ENCODE results near the gene RAB3A.

Gene RAB3A

DNA sequence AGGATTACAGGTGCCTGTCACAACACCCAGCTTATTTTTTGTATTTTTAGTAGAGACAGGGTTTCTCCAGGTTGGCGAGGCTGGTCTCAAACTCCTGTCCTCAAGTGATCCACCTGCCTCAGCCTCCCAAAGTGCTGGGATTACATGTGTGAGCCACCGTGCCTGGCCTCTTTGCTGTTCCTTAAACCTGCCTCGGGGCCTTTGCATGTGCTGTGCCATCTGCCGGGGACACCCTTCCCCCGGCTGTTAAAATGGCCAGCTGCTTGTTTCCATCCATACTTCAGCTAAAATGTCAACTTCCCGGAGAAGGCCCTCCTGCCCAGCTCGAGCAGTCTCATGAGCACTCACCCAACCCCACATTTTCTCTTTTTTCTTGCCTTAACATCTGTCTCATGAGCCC is 41.5 kb upstream of the RAB3A start:
- Histone ChIP-seq H3K4me1 (no peaks in the 10 kb centered on the region), H3K4me3 (ENCODE audit: low read depth, low read length) (no peak overlapping the region), H3K36me3 (no peaks in the 10 kb centered on the region), H3K9me3 (no peaks in the 10 kb centered on the region), H3K27me3 (no peaks in the 10 kb centered on the region)
- TF ChIP-seq, protein P1, sequence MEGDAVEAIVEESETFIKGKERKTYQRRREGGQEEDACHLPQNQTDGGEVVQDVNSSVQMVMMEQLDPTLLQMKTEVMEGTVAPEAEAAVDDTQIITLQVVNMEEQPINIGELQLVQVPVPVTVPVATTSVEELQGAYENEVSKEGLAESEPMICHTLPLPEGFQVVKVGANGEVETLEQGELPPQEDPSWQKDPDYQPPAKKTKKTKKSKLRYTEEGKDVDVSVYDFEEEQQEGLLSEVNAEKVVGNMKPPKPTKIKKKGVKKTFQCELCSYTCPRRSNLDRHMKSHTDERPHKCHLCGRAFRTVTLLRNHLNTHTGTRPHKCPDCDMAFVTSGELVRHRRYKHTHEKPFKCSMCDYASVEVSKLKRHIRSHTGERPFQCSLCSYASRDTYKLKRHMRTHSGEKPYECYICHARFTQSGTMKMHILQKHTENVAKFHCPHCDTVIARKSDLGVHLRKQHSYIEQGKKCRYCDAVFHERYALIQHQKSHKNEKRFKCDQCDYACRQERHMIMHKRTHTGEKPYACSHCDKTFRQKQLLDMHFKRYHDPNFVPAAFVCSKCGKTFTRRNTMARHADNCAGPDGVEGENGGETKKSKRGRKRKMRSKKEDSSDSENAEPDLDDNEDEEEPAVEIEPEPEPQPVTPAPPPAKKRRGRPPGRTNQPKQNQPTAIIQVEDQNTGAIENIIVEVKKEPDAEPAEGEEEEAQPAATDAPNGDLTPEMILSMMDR (IDR thresholded peaks at IDR 0.05; ENCODE audit: low read depth, low read length), result no peak
- DNase-seq, result no peak

DNA sequence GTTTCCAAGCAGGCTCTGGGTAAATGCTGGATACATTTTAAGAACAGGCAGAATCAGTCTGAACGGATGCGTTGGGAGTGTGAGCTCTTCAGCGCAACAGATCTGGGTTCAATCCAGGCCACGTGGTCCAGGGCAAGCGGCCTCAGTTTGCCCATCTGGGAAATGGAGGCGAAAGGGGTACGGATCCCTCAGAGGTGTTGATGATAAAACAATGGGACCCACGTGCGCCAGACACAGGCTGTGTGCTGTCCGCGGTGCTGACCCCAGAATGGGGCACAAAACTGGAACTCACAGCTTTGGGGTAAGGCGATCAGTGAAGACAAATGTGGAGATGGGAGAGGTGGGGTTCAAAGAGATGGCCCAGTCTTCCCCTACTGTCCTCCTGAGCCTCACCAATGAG is 35.5 kb upstream of the RAB3A start:
- Histone ChIP-seq H3K9me3 (no peaks in the 10 kb centered on the region), H3K4me3 (ENCODE audit: low read depth, low read length) (no peak overlapping the region), H3K4me1 (no peaks in the 10 kb centered on the region), H3K36me3 (no peaks in the 10 kb centered on the region), H3K27me3 (peaks cover 4% of the 10 kb centered on the region; the same call in 1 of the 2 replicates)
- TF ChIP-seq, protein P1 (IDR thresholded peaks at IDR 0.05; ENCODE audit: low read depth, low read length), result no peak
- no peak for DNase-seq

DNA sequence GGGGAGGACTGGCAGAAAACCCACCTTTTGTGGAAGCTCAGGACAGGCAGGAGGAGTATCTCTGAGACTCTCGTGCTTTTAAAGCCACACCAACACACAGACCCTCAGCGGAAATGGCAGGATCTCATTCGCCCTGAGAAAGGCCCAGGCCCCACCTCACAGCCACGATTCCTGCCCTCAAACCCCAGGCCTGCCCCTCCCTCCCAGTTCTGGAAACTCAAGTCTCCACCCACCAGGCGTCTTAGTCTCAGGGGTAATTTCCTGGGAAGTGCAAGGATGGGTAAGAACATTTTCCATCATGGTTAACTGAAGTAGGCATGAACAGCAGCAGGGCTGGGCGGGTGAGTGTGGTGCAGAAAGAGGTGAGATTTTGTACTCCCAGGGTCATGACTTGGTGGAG is 30.4 kb upstream of the RAB3A start:
- TF ChIP-seq, protein P1 (IDR thresholded peaks at IDR 0.05; ENCODE audit: low read depth, low read length), result no peak
- peak overlapping the region; percentile 83 for H3K4me3 ChIP-seq (ENCODE audit: low read depth, low read length)
- no peak for DNase-seq
- peaks cover 11% of the 10 kb centered on the region for H3K27me3 ChIP-seq
- H3K36me3 ChIP-seq, result no peaks in the 10 kb centered on the region
- H3K9me3 ChIP-seq, result no peaks in the 10 kb centered on the region
- H3K4me1 ChIP-seq, result peaks cover 2% of the 10 kb centered on the region; the same call in 1 of the 2 replicates

DNA sequence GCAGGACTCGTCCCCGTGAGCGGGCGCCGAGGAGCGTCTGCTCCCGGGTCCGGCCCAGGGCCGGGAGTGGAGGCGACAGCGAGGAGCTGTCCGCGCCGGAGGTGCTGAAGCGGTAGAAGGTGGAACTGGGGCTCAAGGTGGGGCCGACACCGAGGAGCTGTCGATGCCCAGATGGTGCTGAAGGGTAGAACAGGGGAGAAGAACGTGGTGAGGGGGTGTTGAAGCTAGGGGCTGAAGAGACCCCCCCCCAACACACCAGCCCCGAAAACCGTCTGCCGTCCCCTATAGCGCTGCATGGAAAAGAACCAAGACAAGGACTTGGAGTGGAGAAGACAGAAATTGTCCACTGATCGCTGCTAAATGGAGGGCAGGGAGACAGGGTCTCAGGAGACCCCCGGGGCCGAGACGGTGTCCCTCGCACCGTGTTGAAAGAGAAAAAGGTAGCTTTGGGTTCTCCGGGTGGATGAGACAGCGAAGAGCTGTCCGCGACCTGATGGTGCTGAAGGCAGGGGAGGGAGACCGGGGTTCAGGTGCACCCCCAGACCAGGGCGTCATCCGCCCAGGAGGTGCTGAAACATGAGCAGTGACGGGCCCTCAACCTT is 29.5 kb upstream of the RAB3A start:
- TF ChIP-seq, protein P1 (IDR thresholded peaks at IDR 0.05; ENCODE audit: low read depth, low read length), result no peak
- Histone ChIP-seq H3K4me3 (ENCODE audit: low read depth, low read length) (peak overlapping the region; percentile 83), H3K36me3 (no peaks in the 10 kb centered on the region), H3K4me1 (peaks cover 2% of the 10 kb centered on the region; the same call in 1 of the 2 replicates), H3K27me3 (peaks cover 11% of the 10 kb centered on the region), H3K9me3 (no peaks in the 10 kb centered on the region)
- peak; percentile 56 for DNase-seq

DNA sequence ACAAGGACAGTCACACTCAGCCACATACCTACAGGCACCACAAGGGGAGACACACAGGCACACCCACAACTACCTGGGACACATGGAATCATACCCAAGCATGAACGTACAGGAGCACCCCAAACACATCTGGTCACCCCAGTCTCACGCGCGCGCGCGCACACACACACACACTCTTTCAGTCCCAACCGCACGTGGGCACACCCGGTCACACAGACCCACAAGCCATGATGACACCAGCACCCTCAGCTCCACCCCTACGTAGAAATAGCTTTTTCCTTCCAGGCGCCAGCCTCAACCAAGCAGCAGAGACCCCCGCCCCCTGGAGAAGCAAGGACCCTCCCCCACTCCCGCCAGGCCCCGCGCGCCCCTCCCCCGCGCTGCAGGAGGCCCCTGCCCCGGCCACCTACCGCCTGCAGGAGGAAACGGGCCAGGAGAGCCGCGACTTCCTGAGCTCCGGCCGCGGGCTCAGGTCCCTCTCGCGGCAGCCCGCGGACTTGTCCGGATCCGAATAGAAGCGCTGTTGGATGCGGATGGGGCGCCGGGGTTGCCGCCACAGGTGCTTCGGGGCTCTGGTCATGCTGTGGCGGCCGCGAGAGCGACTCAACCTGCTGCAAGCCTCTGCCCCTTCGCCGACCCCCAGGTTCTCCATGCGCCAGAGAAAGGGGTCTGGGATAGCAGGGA is 28.8 kb upstream of the RAB3A start:
- peaks cover 11% of the 10 kb centered on the region for H3K27me3 ChIP-seq
- peak; percentile 80 for DNase-seq
- TF ChIP-seq, protein P1 (IDR thresholded peaks at IDR 0.05; ENCODE audit: low read depth, low read length), result peak; percentile 41
- no peaks in the 10 kb centered on the region for H3K36me3 ChIP-seq
- no peaks in the 10 kb centered on the region for H3K9me3 ChIP-seq
- peak overlapping the region; percentile 83 for H3K4me3 ChIP-seq (ENCODE audit: low read depth, low read length)
- peaks cover 2% of the 10 kb centered on the region; the same call in 1 of the 2 replicates for H3K4me1 ChIP-seq

DNA sequence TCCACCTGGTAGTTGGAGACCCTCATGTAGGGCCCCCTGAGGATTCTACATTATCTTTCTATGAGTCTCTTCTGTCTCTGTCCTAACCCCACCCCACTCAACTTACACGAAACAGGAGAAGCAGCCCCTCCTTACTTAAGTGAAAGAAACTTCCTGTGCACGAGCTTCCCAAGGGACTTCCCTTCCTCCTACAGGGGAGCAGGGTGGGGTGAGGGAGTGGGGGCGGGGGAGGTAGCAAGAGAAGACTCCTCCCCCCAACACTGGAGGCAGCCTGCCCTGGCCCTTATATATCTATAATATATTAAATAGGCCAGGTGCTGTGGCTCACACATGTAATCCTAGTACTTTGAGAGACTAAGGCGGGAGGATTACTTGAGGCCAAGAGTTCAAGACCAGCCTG is 27.9 kb upstream of the RAB3A start:
- TF ChIP-seq, protein P1 (IDR thresholded peaks at IDR 0.05; ENCODE audit: low read depth, low read length), result no peak
- no peak overlapping the region for H3K4me3 ChIP-seq (ENCODE audit: low read depth, low read length)
- H3K36me3 ChIP-seq, result no peaks in the 10 kb centered on the region
- no peak for DNase-seq
- no peaks in the 10 kb centered on the region for H3K9me3 ChIP-seq
- peaks cover 2% of the 10 kb centered on the region; the same call in 1 of the 2 replicates for H3K4me1 ChIP-seq
- H3K27me3 ChIP-seq, result peaks cover 11% of the 10 kb centered on the region
